SIG-M5 (cell line): ENCODE results near the gene AP3B2.
"Not testable (repeated sequence)": the region's sequence is repeated elsewhere in the genome, so short reads cannot be mapped to it uniquely, and the experiment has no call there.

ENCODE experiments used
- DNase-seq: peaks from one replicate; lab custom pipeline; 2025; lab: John Stamatoyannopoulos, UW

The AP3B2 gene

GRCh38 chr15:82649226-82649999, 60.3 kb downstream of the AP3B2 start:
- DNase-seq: no peak

- no peak for DNase-seq
These were observed 61.2 kb downstream of the AP3B2 start for GRCh38 chr15:82648257-82649103.

GRCh38 chr15:82647835-82648256, 61.8 kb downstream of the AP3B2 start:
- no peak for DNase-seq

GRCh38 chr15:82647045-82647834, 62.4 kb downstream of the AP3B2 start, which contains the start of gene CPEB1:
CPEB1 (minus strand) TSS chr15:82647363; CDS start chr15:82628459, 18,904 bp downstream.
- no peak for DNase-seq

- DNase-seq: no peak
These were observed 63.2 kb downstream of the AP3B2 start for GRCh38 chr15:82646250-82647044.

GRCh38 chr15:82644967-82645852, 64.5 kb downstream of the AP3B2 start:
- DNase-seq: not testable (repeated sequence)

GRCh38 chr15:82643992-82644391, 65.7 kb downstream of the AP3B2 start:
- DNase-seq: no peak

GRCh38 chr15:82642656-82643055, 67.0 kb downstream of the AP3B2 start:
- no peak for DNase-seq

- DNase-seq: no peak
These were observed 68.4 kb downstream of the AP3B2 start for GRCh38 chr15:82641129-82641798.

- DNase-seq: no peak
These were observed 69.0 kb downstream of the AP3B2 start for GRCh38 chr15:82640672-82641071.

- no peak for DNase-seq
These were observed 73.9 kb downstream of the AP3B2 start for GRCh38 chr15:82635798-82636197.

- no peak for DNase-seq
These were observed 79.6 kb downstream of the AP3B2 start for GRCh38 chr15:82630033-82630432.

- no peak for DNase-seq
These were observed 84.5 kb downstream of the AP3B2 start for GRCh38 chr15:82625136-82625535.

- no peak for DNase-seq
These were observed 85.2 kb downstream of the AP3B2 start for GRCh38 chr15:82624438-82624837.

- DNase-seq: no peak
These were observed 85.7 kb downstream of the AP3B2 start for GRCh38 chr15:82624008-82624407.

GRCh38 chr15:82621970-82622369, 87.7 kb downstream of the AP3B2 start:
- no peak for DNase-seq

GRCh38 chr15:82613747-82614146, 95.9 kb downstream of the AP3B2 start:
- DNase-seq: no peak

- no peak for DNase-seq
These were observed 98.3 kb downstream of the AP3B2 start for GRCh38 chr15:82611348-82611747.
